Smooth muscle cell (in vitro differentiated cells): ENCODE measurements around the gene KIAA1958. TPM values are rescaled to one million over a fixed set of nuclear protein-coding genes. Genes with fewer than 3 reads are reported as not detected.

ENCODE experiments used
- DNase-seq: peaks from one replicate; lab custom pipeline; 2025; ENCODE audit not compliant: unreplicated experiment; lab: John Stamatoyannopoulos, UW
- H2AFZ ChIP-seq: fragments of 200-600 bp; sonication (generic); 2 replicates; pipeline ENCODE4 v1.6.0; 2016; ENCODE audit warnings: antibody characterized with exemption, low read depth, mild to moderate bottlenecking
- H3F3A ChIP-seq: fragments of 200-600 bp; sonication (generic); 2 replicates; pipeline ENCODE4 v1.6.0; 2017; ENCODE audit warnings: antibody characterized with exemption, low read depth
- H3K27ac ChIP-seq: fragments of 200-600 bp; sonication (generic); 2 replicates; pipeline ENCODE4 v1.5.1; 2016; ENCODE audit warnings: low read depth, mild to moderate bottlenecking
- H3K27me3 ChIP-seq: fragments of 200-600 bp; sonication (generic); 2 replicates; pipeline ENCODE4 v1.6.1; 2016; ENCODE audit warnings: low read depth, mild to moderate bottlenecking
- H3K36me3 ChIP-seq: fragments of 200-600 bp; sonication (generic); 2 replicates; pipeline ENCODE4 v1.5.1; 2016; ENCODE audit warnings: low read depth
- H3K4me1 ChIP-seq: fragments of 200-600 bp; sonication (generic); 2 replicates; pipeline ENCODE4 v1.5.1; 2016; ENCODE audit warnings: low read depth
- H3K4me2 ChIP-seq: fragments of 200-600 bp; sonication (generic); 2 replicates; pipeline ENCODE4 v1.6.0; 2016; ENCODE audit warnings: mild to moderate bottlenecking
- H3K4me3 ChIP-seq: fragments of 200-600 bp; sonication (generic); 2 replicates; pipeline ENCODE4 v1.5.1; 2016; ENCODE audit warnings: mild to moderate bottlenecking
- H3K79me2 ChIP-seq: fragments of 200-600 bp; sonication (generic); 2 replicates; pipeline ENCODE4 v1.6.0; 2016; ENCODE audit warnings: low read depth, mild to moderate bottlenecking
- H3K9ac ChIP-seq: fragments of 200-600 bp; sonication (generic); 2 replicates; pipeline ENCODE4 v1.6.0; 2016; ENCODE audit warnings: low read depth
- H3K9me3 ChIP-seq: fragments of 200-600 bp; sonication (generic); replicated peaks from 2 replicates; pipeline ENCODE4 v1.5.1; 2016; ENCODE audit warnings: low read depth
- H4K20me1 ChIP-seq: fragments of 200-600 bp; sonication (generic); 2 replicates; pipeline ENCODE4 v1.6.0; 2016; ENCODE audit warnings: low read depth
- CTCF ChIP-seq: fragments of 200-600 bp; sonication (generic); IDR thresholded peaks from 2 replicates; pipeline ENCODE4 v1.5.1; 2017; ENCODE audit warnings: borderline replicate concordance, mild to moderate bottlenecking, antibody characterized with exemption; ENCODE audit not compliant: insufficient read depth, poor library complexity, severe bottlenecking
- WGBS: methylation state at CpG from one replicate; pipeline ENCODE4 v1.1.7; 2016; ENCODE audit warnings: low lambda C conversion rate; 5-methylcytosine and 5-hydroxymethylcytosine counted together
- polyA plus RNA-seq: library from polyadenylated mRNA; unstranded; fragments of >200 nt; fragmentation: Nextera tagmentation; extraction: Ambion mirVana; gene quantifications from 2 replicates; pipeline ENCODE4 v1.2.1, GENCODE V29; 2016
- total RNA-seq: library from RNA; depleted of rRNA; stranded (reverse); fragments of >200 nt; gene quantifications from 2 replicates; pipeline ENCODE4 v1.2.3, GENCODE V29; 2014

KIAA1958 gene
- total and polyA plus RNA-seq, 2 experiments from 2014 or later: 1.1 to 1.8 TPM

GRCh38 chr9:112516769-112517168, 30.1 kb downstream of the KIAA1958 start:
- no peak for DNase-seq
- no peak overlapping the region for H3K4me3 ChIP-seq
- H3K27me3 ChIP-seq: no peaks in the 10 kb centered on the region
- no peak overlapping the region for H3K4me2 ChIP-seq
- no peaks in the 10 kb centered on the region for H3F3A ChIP-seq
- H3K4me1 ChIP-seq: peaks cover 8% of the 10 kb centered on the region
- no peak overlapping the region for H3K9ac ChIP-seq
- no peaks in the 10 kb centered on the region for H4K20me1 ChIP-seq
- H2AFZ ChIP-seq: no peak overlapping the region
- H3K36me3 ChIP-seq: no peaks in the 10 kb centered on the region
- 96% methylated on average over 2 of the region's 2 CpGs for WGBS
- H3K27ac ChIP-seq: no peak overlapping the region
- H3K9me3 ChIP-seq: no peaks in the 10 kb centered on the region
- no peak for TF ChIP-seq CTCF
- H3K79me2 ChIP-seq: no peaks in the 10 kb centered on the region

- no peaks in the 10 kb centered on the region for H3K79me2 ChIP-seq
- 92% methylated on average over 1 of the region's 1 CpG for WGBS
- no peak for TF ChIP-seq CTCF
Measured at GRCh38 chr9:112520069-112520468, 33.4 kb downstream of the KIAA1958 start.

GRCh38 chr9:112520656-112521055, 34.0 kb downstream of the KIAA1958 start:
- no peak for DNase-seq
- 65% methylated on average over 3 of the region's 3 CpGs for whole genome bisulfite sequencing
- TF ChIP-seq CTCF: no peak
- no peaks in the 10 kb centered on the region for H3K79me2 ChIP-seq
- no peak overlapping the region for H3K9ac ChIP-seq
- H3K36me3 ChIP-seq: no peaks in the 10 kb centered on the region
- no peak overlapping the region for H3K27ac ChIP-seq
- no peak overlapping the region for H3K4me2 ChIP-seq
- H3K4me1 ChIP-seq: peaks cover 8% of the 10 kb centered on the region
- no peaks in the 10 kb centered on the region for H4K20me1 ChIP-seq
- H2AFZ ChIP-seq: no peak overlapping the region
- no peaks in the 10 kb centered on the region for H3K27me3 ChIP-seq
- H3F3A ChIP-seq: no peaks in the 10 kb centered on the region
- no peaks in the 10 kb centered on the region for H3K9me3 ChIP-seq
- no peak overlapping the region for H3K4me3 ChIP-seq

More at GRCh38 chr9:112520069-112520468, 33.4 kb downstream of the KIAA1958 start:
- no peaks in the 10 kb centered on the region for H4K20me1 ChIP-seq
- no peaks in the 10 kb centered on the region for H3F3A ChIP-seq
- no peak for DNase-seq
- H3K36me3 ChIP-seq: no peaks in the 10 kb centered on the region
- H3K9ac ChIP-seq: no peak overlapping the region
- H3K27me3 ChIP-seq: no peaks in the 10 kb centered on the region
- no peak overlapping the region for H3K27ac ChIP-seq
- no peak overlapping the region for H2AFZ ChIP-seq
- H3K9me3 ChIP-seq: no peaks in the 10 kb centered on the region
- H3K4me3 ChIP-seq: no peak overlapping the region
- H3K4me2 ChIP-seq: no peak overlapping the region
- peaks cover 8% of the 10 kb centered on the region for H3K4me1 ChIP-seq

GRCh38 chr9:112526973-112527372, 40.3 kb downstream of the KIAA1958 start:
- no peaks in the 10 kb centered on the region for H3K9me3 ChIP-seq
- no peak for TF ChIP-seq CTCF
- H3F3A ChIP-seq: no peaks in the 10 kb centered on the region
- no peak overlapping the region for H3K4me2 ChIP-seq
- no peaks in the 10 kb centered on the region for H4K20me1 ChIP-seq
- no peak for DNase-seq
- no peak overlapping the region for H3K4me3 ChIP-seq
- H3K79me2 ChIP-seq: no peaks in the 10 kb centered on the region
- peaks cover 2% of the 10 kb centered on the region for H3K4me1 ChIP-seq
- H3K36me3 ChIP-seq: no peaks in the 10 kb centered on the region
- no peak overlapping the region for H3K9ac ChIP-seq
- no peaks in the 10 kb centered on the region for H3K27me3 ChIP-seq
- H2AFZ ChIP-seq: no peak overlapping the region
- no peak overlapping the region for H3K27ac ChIP-seq
- 85% methylated on average over 1 of the region's 1 CpG for WGBS
